Breast epithelium (tissue), 3 donors: Measurements from ENCODE around the gene LGALS3BP.

ENCODE experiments used
- CTCF ChIP-seq, 3 donors: fragments of 450-650 bp; IDR thresholded peaks; one replicate each; pipeline ENCODE4 v1.5.1; 2016 to 2017; ENCODE audit warnings: antibody characterized with exemption in 3 of 3, mild to moderate bottlenecking in 3 of 3, moderate library complexity in 3 of 3
- POLR2A ChIP-seq: fragments of 450-650 bp; IDR thresholded peaks from one replicate; pipeline ENCODE4 v1.6.1; 2016; ENCODE audit warnings: antibody characterized with exemption, mild to moderate bottlenecking, moderate library complexity
- POLR2AphosphoS5 ChIP-seq, 3 donors: sonication (generic); formaldehyde crosslinking; IDR thresholded peaks; one replicate each; pipeline ENCODE4 v1.6.1; 2017; ENCODE audit warnings: antibody characterized with exemption in 3 of 3

GRCh38 chr17:78976907-78977680, 2.6 kb downstream of the LGALS3BP start:
- no peak for TF ChIP-seq CTCF (IDR thresholded peaks at IDR 0.05)
- no peak for TF ChIP-seq POLR2A
- no peak for TF ChIP-seq POLR2AphosphoS5 (IDR thresholded peaks at IDR 0.05)
